Stimulated activated CD4-positive, alpha-beta T cell treated with anti-CD3 and anti-CD28 coated beads, Interleukin-15, amount 100 ng/mL, for 1 hour (primary cell): ENCODE measurements around the gene MCM9.

Experiments
- DNase-seq, 2 donors: peaks; one replicate each; pipeline ENCODE4 v3.0.0-alpha.2; 2020; ENCODE audit warnings: low read depth in 1 of 2, low spot score in 1 of 2

The MCM9 gene

GRCh38 chr6:118894425-118895260 lies 40.3 kb downstream of the MCM9 start:
- DNase-seq: peak; percentile 40 to 41

- DNase-seq: peak; percentile 89 to 92
These were observed 41.0 kb downstream of the MCM9 start, which contains the start of gene ASF1A for GRCh38 chr6:118893807-118894424. TSS of gene ASF1A (plus strand) at chr6:118894152. CDS start at chr6:118894414, 262 bp downstream.

GRCh38 chr6:118893064-118893806 lies 41.7 kb downstream of the MCM9 start:
- DNase-seq: peak in 1 of 2 donors; percentile 5

GRCh38 chr6:118892355-118892991 lies 42.5 kb downstream of the MCM9 start:
- no peak for DNase-seq

- no peak for DNase-seq
These were observed 43.8 kb downstream of the MCM9 start for GRCh38 chr6:118890997-118891790.

- DNase-seq: no peak
These were observed 45.8 kb downstream of the MCM9 start for GRCh38 chr6:118889163-118889562.

- no peak for DNase-seq
These were observed 48.3 kb downstream of the MCM9 start for GRCh38 chr6:118886641-118887040.

GRCh38 chr6:118882314-118882905 lies 52.5 kb downstream of the MCM9 start:
- no peak for DNase-seq

GRCh38 chr6:118881440-118882313 lies 53.3 kb downstream of the MCM9 start:
- no peak for DNase-seq

GRCh38 chr6:118877806-118878205 lies 57.2 kb downstream of the MCM9 start:
- DNase-seq: no peak

- no peak for DNase-seq
These were observed 58.1 kb downstream of the MCM9 start for GRCh38 chr6:118876814-118877213.

- no peak for DNase-seq
These were observed 58.8 kb downstream of the MCM9 start for GRCh38 chr6:118876198-118876597.

- no peak for DNase-seq
These were observed 59.3 kb downstream of the MCM9 start for GRCh38 chr6:118875672-118876071.

GRCh38 chr6:118873239-118873638 lies 61.7 kb downstream of the MCM9 start:
- no peak for DNase-seq

GRCh38 chr6:118872726-118873125 lies 62.2 kb downstream of the MCM9 start:
- DNase-seq: no peak

- no peak for DNase-seq
These were observed 62.6 kb downstream of the MCM9 start for GRCh38 chr6:118872318-118872717.

GRCh38 chr6:118871331-118871730 lies 63.6 kb downstream of the MCM9 start:
- DNase-seq: no peak

- no peak for DNase-seq
These were observed 64.9 kb downstream of the MCM9 start for GRCh38 chr6:118869894-118870589.

GRCh38 chr6:118869350-118869749 lies 65.6 kb downstream of the MCM9 start:
- DNase-seq: no peak
